Measurements from ENCODE around the gene COL9A1.
A peak's percentile ranks its signal among the peaks of the same experiment; 100 is the strongest.

Gene COL9A1

GRCh38 chr6:70285201-70285600, 17.7 kb downstream of the COL9A1 start:
- H3K9me3 ChIP-seq (ENCODE audit: control insufficient read depth, low read depth, low read length): no peaks in the 10 kb centered on the region
- no peak overlapping the region for H3K27ac ChIP-seq (ENCODE audit: low read length)
- H3K9ac ChIP-seq (ENCODE audit: low read length): no peak overlapping the region
- H3K4me1 ChIP-seq (ENCODE audit: control insufficient read depth, low read depth, low read length): peaks cover 2% of the 10 kb centered on the region
- no peak overlapping the region for H3K4me3 ChIP-seq (ENCODE audit: low read length)
- H3K27me3 ChIP-seq (ENCODE audit: control insufficient read depth, insufficient read depth, low read length): peaks cover 50% of the 10 kb centered on the region
- H3K36me3 ChIP-seq (ENCODE audit: control insufficient read depth, low read depth, low read length): no peaks in the 10 kb centered on the region

DNA sequence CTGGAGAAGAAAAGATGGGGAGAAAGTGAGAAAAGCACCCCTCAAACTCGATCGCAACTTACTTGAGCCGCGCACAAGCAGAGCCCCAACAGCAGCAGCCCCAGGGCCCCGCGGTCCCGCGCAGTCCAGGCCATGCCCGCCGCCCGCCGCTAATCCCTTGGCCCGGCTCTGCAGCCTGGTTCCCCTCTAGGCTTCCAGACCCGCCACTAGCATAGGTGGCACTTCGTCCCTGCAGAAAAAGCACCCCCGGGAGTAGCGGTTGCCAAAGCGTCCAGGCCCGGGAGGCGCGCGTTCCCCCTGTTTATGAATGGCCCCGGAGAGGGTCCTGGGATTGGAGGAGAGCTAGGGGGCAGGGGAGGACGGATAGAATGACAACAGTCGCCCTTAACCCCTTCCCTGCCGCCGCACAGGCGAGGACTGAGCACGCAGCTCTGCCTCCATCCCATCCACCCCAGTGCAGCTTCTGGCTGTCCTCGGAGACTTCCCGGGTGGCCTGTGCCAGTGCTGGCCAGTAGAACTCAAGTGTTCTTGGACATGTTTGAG, 19.9 kb downstream of the COL9A1 start:
- Histone ChIP-seq H3K9me3 (ENCODE audit: control insufficient read depth, low read depth, low read length) (no peaks in the 10 kb centered on the region), H3K36me3 (ENCODE audit: control insufficient read depth, low read depth, low read length) (no peaks in the 10 kb centered on the region), H3K4me3 (ENCODE audit: low read length) (peak overlapping the region; percentile 72), H3K27me3 (ENCODE audit: control insufficient read depth, insufficient read depth, low read length) (peaks cover 50% of the 10 kb centered on the region), H3K9ac (ENCODE audit: low read length) (peak overlapping the region; percentile 51), H3K4me1 (ENCODE audit: control insufficient read depth, low read depth, low read length) (peaks cover 6% of the 10 kb centered on the region), H3K27ac (ENCODE audit: low read length) (no peak overlapping the region)

DNA sequence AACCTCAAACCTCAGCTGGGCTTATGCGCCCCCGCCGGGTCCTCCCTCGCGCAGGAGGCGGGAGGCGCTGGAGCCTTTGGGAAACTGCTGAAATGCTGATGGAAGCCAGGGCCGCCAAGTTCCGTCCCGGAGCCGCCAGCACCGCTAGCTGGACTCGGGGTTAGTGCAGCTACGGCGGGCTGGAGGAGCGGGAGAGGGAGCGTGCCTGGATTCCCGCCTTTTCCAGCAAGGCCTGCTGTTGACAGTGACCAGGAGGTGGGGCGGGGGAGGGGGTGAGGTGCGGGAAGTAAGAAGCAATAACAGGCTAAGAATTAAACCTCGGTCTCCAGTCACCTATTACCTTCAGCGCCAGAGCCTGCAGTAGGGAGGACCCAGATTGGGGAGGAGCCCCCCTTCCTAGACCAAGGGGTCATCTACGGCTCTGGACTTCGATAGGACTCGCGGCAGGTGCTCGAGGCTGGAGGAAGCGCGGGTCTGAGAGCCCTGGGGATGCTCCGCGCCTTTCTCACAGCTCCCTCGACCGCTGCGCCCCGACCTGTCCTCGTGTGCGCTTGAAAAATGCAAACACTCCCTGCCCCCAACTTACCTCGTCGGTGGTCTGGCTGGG, 20.5 kb downstream of the COL9A1 start:
- H3K4me3 ChIP-seq (ENCODE audit: low read length): peak overlapping the region; percentile 72
- peaks cover 6% of the 10 kb centered on the region for H3K4me1 ChIP-seq (ENCODE audit: control insufficient read depth, low read depth, low read length)
- no peak overlapping the region for H3K27ac ChIP-seq (ENCODE audit: low read length)
- H3K9me3 ChIP-seq (ENCODE audit: control insufficient read depth, low read depth, low read length): no peaks in the 10 kb centered on the region
- peaks cover 50% of the 10 kb centered on the region for H3K27me3 ChIP-seq (ENCODE audit: control insufficient read depth, insufficient read depth, low read length)
- H3K9ac ChIP-seq (ENCODE audit: low read length): peak overlapping the region; percentile 51
- no peaks in the 10 kb centered on the region for H3K36me3 ChIP-seq (ENCODE audit: control insufficient read depth, low read depth, low read length)

DNA sequence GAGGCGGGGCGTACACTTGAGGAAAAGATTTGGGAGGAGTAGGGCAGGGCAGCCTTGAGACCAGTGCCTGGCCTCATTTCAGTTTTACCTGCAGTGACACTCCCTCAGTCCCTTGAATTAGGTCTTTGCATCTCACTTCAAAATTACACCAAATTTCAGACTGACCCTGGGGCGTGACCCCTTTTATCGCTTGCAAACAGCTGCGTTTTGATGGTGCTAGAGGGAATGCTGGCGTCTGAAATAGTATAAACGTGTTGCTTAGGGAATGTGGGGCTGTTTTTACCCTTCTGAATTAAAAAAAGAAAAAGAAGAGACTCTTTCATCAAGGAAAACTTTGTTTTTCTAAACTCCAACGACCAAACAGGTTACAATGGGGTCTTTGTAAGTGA, 21.0 kb downstream of the COL9A1 start:
- peak overlapping the region; percentile 72 for H3K4me3 ChIP-seq (ENCODE audit: low read length)
- no peaks in the 10 kb centered on the region for H3K36me3 ChIP-seq (ENCODE audit: control insufficient read depth, low read depth, low read length)
- H3K9me3 ChIP-seq (ENCODE audit: control insufficient read depth, low read depth, low read length): no peaks in the 10 kb centered on the region
- H3K9ac ChIP-seq (ENCODE audit: low read length): no peak overlapping the region
- peaks cover 6% of the 10 kb centered on the region for H3K4me1 ChIP-seq (ENCODE audit: control insufficient read depth, low read depth, low read length)
- peaks cover 50% of the 10 kb centered on the region for H3K27me3 ChIP-seq (ENCODE audit: control insufficient read depth, insufficient read depth, low read length)
- no peak overlapping the region for H3K27ac ChIP-seq (ENCODE audit: low read length)

DNA sequence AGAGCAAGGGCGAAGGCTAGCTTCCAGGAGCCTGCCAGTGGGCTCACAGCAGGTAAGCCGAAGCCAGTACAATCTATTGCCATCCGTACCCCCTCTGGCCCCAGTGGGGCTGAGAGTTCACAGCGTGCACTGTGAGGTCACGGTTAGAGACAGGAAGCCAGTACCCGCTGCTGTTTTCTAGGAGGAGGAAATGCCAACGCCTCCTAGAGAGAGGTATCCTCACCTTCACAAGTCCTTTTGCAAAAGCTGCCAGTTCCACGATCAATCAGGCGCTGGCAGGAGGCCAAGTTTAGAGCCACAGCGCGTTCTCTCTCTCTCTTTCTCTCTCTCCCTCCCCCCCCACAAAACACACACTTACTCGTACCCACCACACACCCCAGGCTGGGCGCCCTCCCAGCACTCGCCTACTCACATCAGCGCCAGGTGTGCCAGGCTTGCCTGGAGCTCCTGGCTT, 22.5 kb downstream of the COL9A1 start:
- no peaks in the 10 kb centered on the region for H3K9me3 ChIP-seq (ENCODE audit: control insufficient read depth, low read depth, low read length)
- H3K4me3 ChIP-seq (ENCODE audit: low read length): peak overlapping the region; percentile 14
- H3K4me1 ChIP-seq (ENCODE audit: control insufficient read depth, low read depth, low read length): peaks cover 6% of the 10 kb centered on the region
- H3K27me3 ChIP-seq (ENCODE audit: control insufficient read depth, insufficient read depth, low read length): peaks cover 50% of the 10 kb centered on the region
- H3K27ac ChIP-seq (ENCODE audit: low read length): no peak overlapping the region
- no peaks in the 10 kb centered on the region for H3K36me3 ChIP-seq (ENCODE audit: control insufficient read depth, low read depth, low read length)
- H3K9ac ChIP-seq (ENCODE audit: low read length): no peak overlapping the region

DNA sequence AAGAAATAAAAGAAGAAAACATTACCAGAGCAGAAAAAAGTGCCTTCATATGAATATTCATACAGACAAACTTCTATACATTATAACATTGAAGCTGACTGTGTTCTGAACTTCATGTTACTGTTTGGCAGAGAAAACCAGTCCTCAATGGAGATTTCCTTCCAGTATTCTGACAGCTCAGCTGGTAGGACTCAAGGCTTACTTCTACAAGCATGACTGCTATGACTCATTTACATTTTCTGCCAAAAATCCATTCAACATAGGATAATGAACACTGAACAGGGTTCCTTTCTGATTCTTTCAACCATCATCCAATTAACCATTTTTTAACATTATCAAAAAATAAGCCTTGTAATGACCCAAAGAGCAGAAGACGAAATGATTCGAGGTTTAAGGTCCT, 25.4 kb downstream of the COL9A1 start:
- no peak overlapping the region for H3K4me3 ChIP-seq (ENCODE audit: low read length)
- no peaks in the 10 kb centered on the region for H3K36me3 ChIP-seq (ENCODE audit: control insufficient read depth, low read depth, low read length)
- H3K27me3 ChIP-seq (ENCODE audit: control insufficient read depth, insufficient read depth, low read length): peaks cover 21% of the 10 kb centered on the region
- H3K9ac ChIP-seq (ENCODE audit: low read length): no peak overlapping the region
- no peaks in the 10 kb centered on the region for H3K9me3 ChIP-seq (ENCODE audit: control insufficient read depth, low read depth, low read length)
- peaks cover 6% of the 10 kb centered on the region for H3K4me1 ChIP-seq (ENCODE audit: control insufficient read depth, low read depth, low read length)
- no peak overlapping the region for H3K27ac ChIP-seq (ENCODE audit: low read length)

DNA sequence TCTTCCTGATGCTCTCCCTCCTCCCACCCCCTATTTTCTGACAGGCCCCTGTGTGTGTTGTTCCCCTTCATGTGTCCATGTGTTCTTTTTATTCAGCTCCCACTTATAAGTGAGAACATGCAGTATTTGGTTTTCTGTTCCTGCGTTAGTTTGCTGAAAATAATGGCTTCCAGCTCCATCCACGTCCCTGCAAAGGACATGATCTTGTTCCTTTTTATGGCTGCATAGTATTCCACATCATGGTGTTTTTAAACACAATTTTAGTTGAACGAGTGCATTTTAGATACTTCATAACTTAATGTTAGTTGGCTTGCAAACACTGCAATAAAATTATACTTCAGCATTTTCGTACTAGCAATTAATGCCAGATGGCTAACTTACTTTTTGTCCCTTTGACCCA, 28.5 kb downstream of the COL9A1 start:
- Histone ChIP-seq H3K4me3 (ENCODE audit: low read length) (no peak overlapping the region), H3K4me1 (ENCODE audit: control insufficient read depth, low read depth, low read length) (no peaks in the 10 kb centered on the region), H3K9ac (ENCODE audit: low read length) (no peak overlapping the region), H3K27ac (ENCODE audit: low read length) (no peak overlapping the region), H3K27me3 (ENCODE audit: control insufficient read depth, insufficient read depth, low read length) (no peaks in the 10 kb centered on the region), H3K36me3 (ENCODE audit: control insufficient read depth, low read depth, low read length) (no peaks in the 10 kb centered on the region), H3K9me3 (ENCODE audit: control insufficient read depth, low read depth, low read length) (no peaks in the 10 kb centered on the region)

- Histone ChIP-seq H3K4me1 (ENCODE audit: control insufficient read depth, low read depth, low read length) (no peaks in the 10 kb centered on the region), H3K9ac (ENCODE audit: low read length) (no peak overlapping the region), H3K36me3 (ENCODE audit: control insufficient read depth, low read depth, low read length) (no peaks in the 10 kb centered on the region), H3K9me3 (ENCODE audit: control insufficient read depth, low read depth, low read length) (no peaks in the 10 kb centered on the region), H3K4me3 (ENCODE audit: low read length) (no peak overlapping the region), H3K27me3 (ENCODE audit: control insufficient read depth, insufficient read depth, low read length) (no peaks in the 10 kb centered on the region), H3K27ac (ENCODE audit: low read length) (no peak overlapping the region)
Measured at GRCh38 chr6:70272071-70272470, 30.8 kb downstream of the COL9A1 start.

DNA sequence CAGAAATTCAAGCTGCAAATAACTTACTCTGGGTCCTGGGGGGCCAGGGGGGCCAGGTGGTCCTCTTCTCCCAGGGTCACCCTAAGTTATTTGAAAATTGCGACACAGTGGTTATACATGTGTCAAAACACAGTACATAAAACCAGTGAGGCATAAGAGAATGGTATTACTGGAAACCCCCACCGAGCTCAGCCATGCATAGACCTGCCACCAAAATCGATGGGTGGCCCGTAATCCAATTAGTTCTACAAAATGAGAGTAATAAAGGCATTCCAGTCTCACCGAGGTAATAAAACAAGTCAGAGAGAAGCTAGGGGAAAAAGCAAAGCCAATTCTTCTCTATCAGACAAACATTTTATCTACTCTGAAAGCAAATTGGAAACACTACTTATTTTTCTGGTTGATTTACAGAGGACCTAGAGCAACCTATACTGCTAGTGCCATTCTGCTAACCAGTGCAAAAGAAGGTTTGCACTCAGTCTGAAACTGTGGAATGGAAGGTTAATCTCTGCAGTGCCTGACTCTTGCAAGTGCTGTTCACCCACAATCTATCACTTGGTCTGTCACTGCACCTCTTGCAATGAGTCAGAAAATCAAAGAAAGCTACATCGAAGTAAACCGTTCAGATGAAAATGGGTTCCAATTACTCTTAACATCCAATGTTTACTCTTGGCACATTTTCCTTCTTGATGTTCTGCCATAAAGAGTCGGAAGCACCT, 32.4 kb downstream of the COL9A1 start:
- H3K4me3 ChIP-seq (ENCODE audit: low read length): no peak overlapping the region
- H3K27me3 ChIP-seq (ENCODE audit: control insufficient read depth, insufficient read depth, low read length): no peaks in the 10 kb centered on the region
- H3K36me3 ChIP-seq (ENCODE audit: control insufficient read depth, low read depth, low read length): no peaks in the 10 kb centered on the region
- no peak overlapping the region for H3K9ac ChIP-seq (ENCODE audit: low read length)
- H3K4me1 ChIP-seq (ENCODE audit: control insufficient read depth, low read depth, low read length): no peaks in the 10 kb centered on the region
- no peaks in the 10 kb centered on the region for H3K9me3 ChIP-seq (ENCODE audit: control insufficient read depth, low read depth, low read length)
- no peak overlapping the region for H3K27ac ChIP-seq (ENCODE audit: low read length)

DNA sequence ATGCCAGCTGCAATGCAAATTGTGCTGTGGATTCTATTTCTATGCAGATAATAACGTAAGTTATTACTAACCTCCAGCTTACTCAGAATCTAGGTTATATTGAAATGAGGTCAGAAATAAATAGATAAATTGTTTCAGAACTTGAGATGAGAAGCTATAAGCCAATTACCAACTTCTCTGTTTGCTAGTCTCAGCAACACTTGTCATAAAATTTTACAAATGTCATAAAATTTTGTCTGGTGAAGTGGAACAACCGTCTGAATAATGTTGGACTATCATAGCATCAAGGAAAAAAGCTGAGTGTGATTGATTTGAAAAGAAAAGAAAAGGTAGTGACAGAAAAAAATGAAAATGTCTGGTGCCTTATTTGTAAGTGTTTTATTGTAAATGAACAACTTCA, 36.7 kb downstream of the COL9A1 start:
- H3K27ac ChIP-seq (ENCODE audit: low read length): no peak overlapping the region
- H3K4me1 ChIP-seq (ENCODE audit: control insufficient read depth, low read depth, low read length): no peaks in the 10 kb centered on the region
- H3K27me3 ChIP-seq (ENCODE audit: control insufficient read depth, insufficient read depth, low read length): no peaks in the 10 kb centered on the region
- H3K9me3 ChIP-seq (ENCODE audit: control insufficient read depth, low read depth, low read length): no peaks in the 10 kb centered on the region
- no peak overlapping the region for H3K4me3 ChIP-seq (ENCODE audit: low read length)
- H3K36me3 ChIP-seq (ENCODE audit: control insufficient read depth, low read depth, low read length): no peaks in the 10 kb centered on the region
- no peak overlapping the region for H3K9ac ChIP-seq (ENCODE audit: low read length)

DNA sequence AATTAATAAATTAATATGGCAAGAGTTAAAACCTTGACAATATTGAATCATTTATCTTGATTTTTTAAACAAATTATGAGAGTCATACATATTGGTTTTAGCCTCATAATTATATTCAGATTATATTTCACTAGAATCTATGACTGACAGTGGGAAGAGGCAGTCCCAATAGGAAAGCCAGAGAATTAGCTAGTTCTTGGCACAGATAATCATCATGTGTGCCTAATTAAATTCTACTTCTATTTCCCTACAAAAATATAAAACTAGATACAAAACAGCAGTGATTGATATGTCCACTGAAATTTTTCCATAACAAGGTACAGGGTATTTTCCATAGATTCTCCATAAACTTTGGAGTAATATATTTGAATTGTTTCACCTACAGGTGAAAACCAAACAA, 38.6 kb downstream of the COL9A1 start:
- Histone ChIP-seq H3K36me3 (ENCODE audit: control insufficient read depth, low read depth, low read length) (no peaks in the 10 kb centered on the region), H3K4me1 (ENCODE audit: control insufficient read depth, low read depth, low read length) (no peaks in the 10 kb centered on the region), H3K9me3 (ENCODE audit: control insufficient read depth, low read depth, low read length) (no peaks in the 10 kb centered on the region), H3K9ac (ENCODE audit: low read length) (no peak overlapping the region), H3K27me3 (ENCODE audit: control insufficient read depth, insufficient read depth, low read length) (no peaks in the 10 kb centered on the region), H3K4me3 (ENCODE audit: low read length) (no peak overlapping the region), H3K27ac (ENCODE audit: low read length) (no peak overlapping the region)

DNA sequence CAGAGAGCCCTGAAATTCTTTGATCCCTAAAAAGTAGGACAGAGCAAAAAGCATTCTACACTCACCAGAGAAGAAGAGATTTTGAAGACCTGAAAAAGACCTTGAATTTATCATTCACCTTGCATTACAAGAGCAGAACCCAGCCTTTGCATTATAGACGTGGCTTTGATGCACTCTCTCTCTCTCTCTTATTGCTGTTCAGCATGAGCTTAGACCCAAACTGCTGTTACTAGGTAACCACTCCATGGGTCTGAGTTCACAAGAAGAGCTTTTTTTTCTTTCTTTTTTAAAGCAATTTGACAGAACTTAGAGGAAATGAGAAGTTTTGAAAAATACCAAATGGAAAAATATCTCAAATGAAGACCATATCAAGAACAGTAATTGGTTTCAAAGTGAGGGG, 44.4 kb downstream of the COL9A1 start:
- Histone ChIP-seq H3K9me3 (ENCODE audit: control insufficient read depth, low read depth, low read length) (no peaks in the 10 kb centered on the region), H3K4me1 (ENCODE audit: control insufficient read depth, low read depth, low read length) (no peaks in the 10 kb centered on the region), H3K27ac (ENCODE audit: low read length) (no peak overlapping the region), H3K27me3 (ENCODE audit: control insufficient read depth, insufficient read depth, low read length) (no peaks in the 10 kb centered on the region), H3K9ac (ENCODE audit: low read length) (no peak overlapping the region), H3K4me3 (ENCODE audit: low read length) (no peak overlapping the region), H3K36me3 (ENCODE audit: control insufficient read depth, low read depth, low read length) (no peaks in the 10 kb centered on the region)
